Neural progenitor cell (in vitro differentiated cells): ENCODE results near the gene IL15. TPM values are rescaled to one million over a fixed set of nuclear protein-coding genes. Genes with fewer than 3 reads are reported as not detected.

Experiments
- DNase-seq: peaks from one replicate; pipeline ENCODE4 v3.0.0-alpha.2; 2016; ENCODE audit warnings: low spot score
- H2AFZ ChIP-seq: fragments of 200-600 bp; sonication (generic); replicated peaks from 2 replicates; pipeline ENCODE4 v1.6.1; 2016; ENCODE audit warnings: antibody characterized with exemption
- H3F3A ChIP-seq: fragments of 200-600 bp; sonication (generic); 2 replicates; pipeline ENCODE4 v1.6.1; 2016; ENCODE audit warnings: antibody characterized with exemption, low read depth
- H3K27ac ChIP-seq: fragments of 200-600 bp; sonication (generic); 2 replicates; pipeline ENCODE4 v1.5.1; 2016; ENCODE audit warnings: mild to moderate bottlenecking
- H3K27me3 ChIP-seq: fragments of 200-600 bp; sonication (generic); 2 replicates; pipeline ENCODE4 v1.6.1; 2016; ENCODE audit warnings: mild to moderate bottlenecking, moderate library complexity
- H3K36me3 ChIP-seq: fragments of 200-600 bp; sonication (generic); 2 replicates; pipeline ENCODE4 v1.5.1; 2016
- H3K4me1 ChIP-seq: fragments of 200-600 bp; sonication (generic); 2 replicates; pipeline ENCODE4 v1.6.1; 2016; ENCODE audit warnings: mixed run types
- H3K4me2 ChIP-seq: fragments of 200-600 bp; sonication (generic); 2 replicates; pipeline ENCODE4 v1.6.1; 2016
- H3K4me3 ChIP-seq: fragments of 200-600 bp; sonication (generic); 2 replicates; pipeline ENCODE4 v1.5.1; 2016
- H3K79me2 ChIP-seq: fragments of 200-600 bp; sonication (generic); 2 replicates; pipeline ENCODE4 v1.6.1; 2016; ENCODE audit warnings: low read depth
- H3K9ac ChIP-seq: fragments of 200-600 bp; sonication (generic); 2 replicates; pipeline ENCODE4 v1.6.1; 2016
- H3K9me3 ChIP-seq: fragments of 200-600 bp; sonication (generic); 2 replicates; pipeline ENCODE4 v1.5.1; 2016; ENCODE audit warnings: low read depth
- H4K20me1 ChIP-seq: fragments of 200-600 bp; sonication (generic); 2 replicates; pipeline ENCODE4 v1.6.1; 2016; ENCODE audit warnings: low read depth
- H3K27ac Mint-ChIP-seq: 3 replicates; pipeline ENCODE4 v1.8.0; 2021; ENCODE audit warnings: mixed read lengths
- H3K27me3 Mint-ChIP-seq: 2 replicates; pipeline ENCODE4 v1.8.0; 2022; ENCODE audit warnings: low read depth, mild to moderate bottlenecking, inconsistent platforms, moderate library complexity, mixed read lengths; ENCODE audit not compliant: insufficient read depth
- H3K36me3 Mint-ChIP-seq: 3 replicates; pipeline ENCODE4 v1.8.0; 2021; ENCODE audit warnings: mixed read lengths
- H3K4me1 Mint-ChIP-seq: 3 replicates; pipeline ENCODE4 v1.8.0; 2021; ENCODE audit warnings: mixed read lengths
- H3K4me3 Mint-ChIP-seq: 3 replicates; pipeline ENCODE4 v1.8.0; 2021; ENCODE audit warnings: mild to moderate bottlenecking, moderate library complexity, mixed read lengths
- H3K9me3 Mint-ChIP-seq: 3 replicates; pipeline ENCODE4 v1.8.0; 2020; ENCODE audit warnings: mixed read lengths
- CTCF ChIP-seq: fragments of 200-600 bp; sonication (generic); IDR thresholded peaks from 2 replicates; pipeline ENCODE4 v1.5.1; 2017; ENCODE audit warnings: antibody characterized with exemption, mild to moderate bottlenecking
- EZH2 ChIP-seq: fragments of 200-600 bp; sonication (generic); IDR thresholded peaks from 2 replicates; pipeline ENCODE4 v1.6.1; 2017; ENCODE audit warnings: antibody characterized with exemption, mild to moderate bottlenecking, moderate library complexity
- EZH2phosphoT487 ChIP-seq: fragments of 200-600 bp; sonication (generic); IDR thresholded peaks from 2 replicates; pipeline ENCODE4 v1.6.1; 2017; ENCODE audit warnings: antibody characterized with exemption
- total RNA-seq: library from RNA; depleted of rRNA; stranded (reverse); fragments of >200 nt; gene quantifications from 2 replicates; pipeline ENCODE4 v1.2.3, GENCODE V29; 2015; ENCODE audit warnings: low replicate concordance

Gene IL15
- total RNA-seq, 1 donor from 2014 or later: not detected

DNA sequence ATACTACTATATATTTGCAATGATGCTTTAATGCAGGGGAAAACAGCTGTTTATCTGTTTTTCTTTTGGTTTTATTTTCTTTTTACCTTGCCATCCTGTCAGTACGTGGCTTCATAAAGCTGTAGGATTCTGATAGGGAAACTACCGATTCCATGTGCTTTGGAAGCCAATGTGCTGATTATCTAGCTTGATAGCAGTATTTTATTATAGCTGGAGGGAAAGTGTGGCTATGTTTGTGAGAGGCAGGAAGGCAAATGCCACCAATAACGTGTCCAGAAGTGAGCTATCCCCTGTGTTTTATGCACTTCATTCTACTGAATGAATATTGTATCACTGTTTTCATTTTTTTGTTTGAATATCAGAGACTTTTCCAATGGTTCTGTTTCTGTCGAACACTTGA lies 43.7 kb downstream of the IL15 start:
- Histone ChIP-seq H3K27me3 (no peaks in the 10 kb centered on the region), H2AFZ (no peak overlapping the region), H3K36me3 (no peaks in the 10 kb centered on the region), H3K9ac (no peak overlapping the region), H3F3A (no peaks in the 10 kb centered on the region), H4K20me1 (no peaks in the 10 kb centered on the region), H3K4me1 (no peaks in the 10 kb centered on the region), H3K9me3 (no peaks in the 10 kb centered on the region), H3K27ac (no peak overlapping the region), H3K4me2 (no peak overlapping the region), H3K79me2 (no peaks in the 10 kb centered on the region), H3K4me3 (no peak overlapping the region)
- TF ChIP-seq EZH2phosphoT487 (no peak), CTCF (no peak), EZH2 (no peak)
- peaks cover 2% of the 10 kb centered on the region for H3K27me3 Mint-ChIP-seq
- H3K4me1 Mint-ChIP-seq: no peaks in the 10 kb centered on the region
- H3K36me3 Mint-ChIP-seq: no peaks in the 10 kb centered on the region
- DNase-seq: no peak
- no peak overlapping the region for H3K4me3 Mint-ChIP-seq
- H3K9me3 Mint-ChIP-seq: no peaks in the 10 kb centered on the region
- H3K27ac Mint-ChIP-seq: no peak overlapping the region

DNA sequence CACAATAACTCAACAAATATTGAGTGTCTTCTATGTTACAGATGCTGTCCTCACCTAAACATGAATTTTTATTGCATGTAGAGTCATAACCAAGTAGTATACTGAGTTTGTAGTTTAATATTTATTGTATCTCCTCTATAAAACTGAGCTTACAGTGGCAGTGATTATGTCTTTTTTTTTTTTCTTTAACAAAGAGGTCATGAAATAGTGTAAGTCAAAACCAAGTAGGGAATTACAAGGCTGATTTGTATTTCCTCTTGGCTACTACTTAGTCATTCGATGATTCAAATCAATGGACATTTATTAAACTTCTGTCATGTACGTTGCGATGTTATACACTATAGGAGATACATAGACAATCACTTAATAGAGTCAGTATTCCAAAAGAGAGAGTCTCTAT lies 48.4 kb downstream of the IL15 start:
- H3K4me2 ChIP-seq: no peak overlapping the region
- Mint-ChIP-seq H3K36me3 (no peaks in the 10 kb centered on the region), H3K27me3 (no peaks in the 10 kb centered on the region), H3K27ac (no peak overlapping the region), H3K4me3 (no peak overlapping the region), H3K9me3 (no peaks in the 10 kb centered on the region), H3K4me1 (no peaks in the 10 kb centered on the region)
- TF ChIP-seq CTCF: no peak
- no peak for TF ChIP-seq EZH2phosphoT487
- TF ChIP-seq EZH2: no peak
- H3K9me3 ChIP-seq: no peaks in the 10 kb centered on the region
- H3K36me3 ChIP-seq: no peaks in the 10 kb centered on the region
- no peaks in the 10 kb centered on the region for H4K20me1 ChIP-seq
- no peak for DNase-seq
- no peak overlapping the region for H2AFZ ChIP-seq
- no peak overlapping the region for H3K4me3 ChIP-seq
- no peaks in the 10 kb centered on the region for H3K79me2 ChIP-seq
- H3K27me3 ChIP-seq: no peaks in the 10 kb centered on the region
- no peaks in the 10 kb centered on the region for H3K4me1 ChIP-seq
- no peaks in the 10 kb centered on the region for H3F3A ChIP-seq
- no peak overlapping the region for H3K9ac ChIP-seq
- no peak overlapping the region for H3K27ac ChIP-seq

DNA sequence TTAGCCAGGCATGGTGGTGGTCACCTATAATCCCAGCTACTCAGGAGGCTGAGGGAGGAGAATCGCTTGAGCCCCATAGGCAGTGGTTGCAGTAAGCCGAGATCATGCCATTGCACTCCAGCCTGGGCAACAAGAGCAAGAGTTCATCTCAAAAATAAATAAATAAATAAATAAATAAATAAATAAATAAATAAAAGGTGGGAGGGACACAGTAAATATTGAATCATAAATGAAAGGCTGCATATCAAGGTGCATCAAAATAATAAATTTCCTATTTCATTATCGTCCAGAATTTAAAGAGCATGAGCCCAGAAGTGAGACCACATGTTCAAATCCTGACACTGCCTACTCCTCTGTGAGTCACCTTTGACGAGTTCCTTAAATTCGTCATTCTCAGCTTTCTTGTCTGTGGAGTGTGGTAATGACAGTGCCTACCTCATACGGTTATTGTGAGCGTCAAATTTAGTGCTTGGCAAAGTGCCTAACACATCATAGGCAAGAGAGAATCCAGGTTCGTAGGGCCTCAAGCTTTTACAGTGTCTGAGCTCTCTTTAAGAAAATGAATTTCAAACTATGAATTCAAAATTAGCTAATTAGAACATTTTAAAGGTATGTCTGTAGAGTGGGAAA lies 49.9 kb downstream of the IL15 start:
- H3K9me3 ChIP-seq: no peaks in the 10 kb centered on the region
- H3K4me2 ChIP-seq: no peak overlapping the region
- H2AFZ ChIP-seq: no peak overlapping the region
- H3K4me3 Mint-ChIP-seq: no peak overlapping the region
- no peak overlapping the region for H3K27ac ChIP-seq
- no peaks in the 10 kb centered on the region for H3K36me3 Mint-ChIP-seq
- H3K4me1 Mint-ChIP-seq: no peaks in the 10 kb centered on the region
- H3K4me3 ChIP-seq: no peak overlapping the region
- H3K4me1 ChIP-seq: no peaks in the 10 kb centered on the region
- H3K27me3 Mint-ChIP-seq: no peaks in the 10 kb centered on the region
- H3K27ac Mint-ChIP-seq: no peak overlapping the region
- DNase-seq: no peak
- H3K27me3 ChIP-seq: no peaks in the 10 kb centered on the region
- H4K20me1 ChIP-seq: no peaks in the 10 kb centered on the region
- peaks cover 5% of the 10 kb centered on the region for H3K9me3 Mint-ChIP-seq
- TF ChIP-seq EZH2phosphoT487 (no peak), EZH2 (no peak), CTCF (no peak)
- H3K36me3 ChIP-seq: no peaks in the 10 kb centered on the region
- H3K79me2 ChIP-seq: no peaks in the 10 kb centered on the region
- H3K9ac ChIP-seq: no peak overlapping the region
- H3F3A ChIP-seq: no peaks in the 10 kb centered on the region
